Raji (cell line): ENCODE measurements around the gene KLF11.

Source experiments
- POLR2A ChIP-seq: IDR thresholded peaks from 2 replicates; pipeline ENCODE4 v1.6.1; 2011; ENCODE audit warnings: low read depth, low read length, control low read depth; ENCODE audit not compliant: insufficient read depth

KLF11 gene

DNA sequence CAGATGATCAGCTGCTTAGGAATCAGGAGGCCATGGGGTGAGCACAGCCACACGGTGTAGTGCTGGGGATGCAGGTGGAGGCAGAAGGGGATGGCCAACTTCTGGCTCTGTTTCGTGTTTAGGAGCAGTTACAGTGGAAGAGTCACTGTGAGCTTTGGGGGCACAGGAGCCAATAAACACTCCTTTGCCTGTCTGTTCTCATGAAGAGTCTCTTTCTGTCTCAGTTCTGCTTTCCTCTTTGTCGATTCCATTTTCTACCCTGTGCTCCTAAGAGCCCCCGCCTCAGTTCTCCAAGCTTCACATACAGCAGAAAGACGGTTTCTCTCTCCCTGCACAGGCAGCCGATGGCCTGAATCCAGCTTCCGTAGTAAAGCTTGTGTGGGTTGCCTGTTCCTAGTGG is 58.1 kb downstream of the KLF11 start:
- no peak for TF ChIP-seq POLR2A

DNA sequence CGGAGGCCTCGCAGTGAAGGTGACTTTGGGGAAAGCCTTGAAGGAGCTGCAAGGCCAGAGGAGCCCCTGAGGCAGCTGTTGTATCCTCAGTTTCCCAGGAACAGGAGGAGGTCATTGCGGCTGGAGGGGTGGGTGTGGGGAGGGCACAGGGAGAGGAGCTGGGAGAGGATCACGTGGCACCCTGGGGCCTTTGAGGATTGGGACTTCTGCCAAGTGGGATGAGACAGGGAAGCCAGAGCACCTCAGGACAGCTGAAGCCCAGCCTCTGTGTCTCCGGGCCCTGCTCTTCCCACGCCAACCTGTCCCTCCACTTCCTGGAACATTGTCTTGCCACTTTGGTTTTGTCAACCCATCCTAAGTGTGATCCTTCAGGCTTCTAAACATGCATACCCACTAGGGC is 59.8 kb downstream of the KLF11 start:
- no peak for TF ChIP-seq POLR2A
